Measurements from ENCODE around the gene GRID2. TPM values are rescaled to one million over a fixed set of nuclear protein-coding genes. Genes with fewer than 3 reads are reported as not detected.

Gene GRID2
- total and polyA plus RNA-seq, 2 of the 4 experiments (the other 2 are of a cell fraction): under 0.01 TPM; not detected in 1

GRCh38 chr4:92580816-92581215 is 277.1 kb downstream of the GRID2 start:
- CTCF ChIA-PET: interaction anchor here (0.6 to 0.7 kb wide), 2 partner anchors 71 to 992 kb away, joined by 3 read pairs; no protein-coding TSS in a partner anchor
- H2AK9ac ChIP-seq (replicated peaks; ENCODE audit: low read depth, low read length, poor library complexity): no peak overlapping the region
- H3K4me2 ChIP-seq (ENCODE audit: low read depth, low read length): no peak overlapping the region
- no peak overlapping the region for H3K4me3 ChIP-seq (ENCODE audit: insufficient read depth, low read depth, low read length)
- H3K14ac ChIP-seq (replicated peaks; ENCODE audit: low read depth, low read length): no peak overlapping the region
- no peak overlapping the region for H2BK120ac ChIP-seq (ENCODE audit: low read depth, low read length)
- H2AFZ ChIP-seq (replicated peaks; ENCODE audit: low read length, poor library complexity): no peak overlapping the region
- H3K27ac ChIP-seq (ENCODE audit: insufficient read depth, low read length): no peak overlapping the region
- H2BK15ac ChIP-seq (ENCODE audit: low read depth, low read length): no peak overlapping the region
- no peak overlapping the region for H2BK20ac ChIP-seq (ENCODE audit: low read depth, low read length)
- H3K27me3 ChIP-seq (ENCODE audit: control insufficient read depth, insufficient read depth, low read length): no peaks in the 10 kb centered on the region
- intact Hi-C loops (cut with micrococcal nuclease): no loop called here
- no peaks in the 10 kb centered on the region for H3K4me1 ChIP-seq (ENCODE audit: control insufficient read depth, insufficient read depth, low read length)
- DNase-seq: no peak
- POLR2A ChIA-PET (ENCODE audit: unreplicated experiment): interaction anchor here (0.6 kb wide), 1 partner anchor 50 kb away, joined by 3 read pairs; no protein-coding TSS in a partner anchor
- no peak overlapping the region for H4K5ac ChIP-seq (ENCODE audit: low read depth, low read length)
- dilution Hi-C loops (cut with HindIII; ENCODE audit: low sequenced_read_pairs, unreplicated experiment): no loop called here
- WGBS, 2 experiments (ENCODE audit: extremely low coverage in 2 of 2, insufficient read length in 1 of 2): no CpG with 5 or more reads among the region's 1 CpG
- H3K9ac ChIP-seq (ENCODE audit: low read depth, low read length): no peak overlapping the region
- H3K18ac ChIP-seq (ENCODE audit: low read depth, low read length): no peak overlapping the region
- H4K91ac ChIP-seq (ENCODE audit: insufficient read depth, low read depth, low read length): no peak overlapping the region
- H4K20me1 ChIP-seq (ENCODE audit: insufficient read depth, low read length): no peaks in the 10 kb centered on the region
- BruUV-seq (replicated peaks): no TSS peak
- no peak overlapping the region for H3K4ac ChIP-seq (ENCODE audit: low read depth, low read length)
- no peaks in the 10 kb centered on the region for H3K36me3 ChIP-seq (ENCODE audit: control insufficient read depth, insufficient read depth, low read length)
- H2AK5ac ChIP-seq (ENCODE audit: low read depth, low read length): no peak overlapping the region
- H3K79me1 ChIP-seq (ENCODE audit: low read depth in 1 of 2, low read length in 2 of 2): no peaks in the 10 kb centered on the region
- in situ Hi-C loops (cut with MboI; ENCODE audit: low sequenced_read_pairs): no loop called here
- H3K9me1 ChIP-seq (ENCODE audit: insufficient read depth, low read length): no peaks in the 10 kb centered on the region
- TF ChIP-seq NFE2L2 (IDR thresholded peaks at IDR 0.05; ENCODE audit: low read depth, low read length): no peak
- no peak for TF ChIP-seq RFX5 (IDR thresholded peaks at IDR 0.05; ENCODE audit: low read depth, low read length)
- no peak for TF ChIP-seq SMC3 (IDR thresholded peaks at IDR 0.05; ENCODE audit: low read depth, low read length)
- no peak for TF ChIP-seq RAD21 (IDR thresholded peaks at IDR 0.05; ENCODE audit: low read length)
- TF ChIP-seq RCOR1 (IDR thresholded peaks at IDR 0.05; ENCODE audit: insufficient replicate concordance, low read length): no peak
- no peak for TF ChIP-seq MAFK (IDR thresholded peaks at IDR 0.05; ENCODE audit: low read depth, low read length)
- TF ChIP-seq, protein P1, sequence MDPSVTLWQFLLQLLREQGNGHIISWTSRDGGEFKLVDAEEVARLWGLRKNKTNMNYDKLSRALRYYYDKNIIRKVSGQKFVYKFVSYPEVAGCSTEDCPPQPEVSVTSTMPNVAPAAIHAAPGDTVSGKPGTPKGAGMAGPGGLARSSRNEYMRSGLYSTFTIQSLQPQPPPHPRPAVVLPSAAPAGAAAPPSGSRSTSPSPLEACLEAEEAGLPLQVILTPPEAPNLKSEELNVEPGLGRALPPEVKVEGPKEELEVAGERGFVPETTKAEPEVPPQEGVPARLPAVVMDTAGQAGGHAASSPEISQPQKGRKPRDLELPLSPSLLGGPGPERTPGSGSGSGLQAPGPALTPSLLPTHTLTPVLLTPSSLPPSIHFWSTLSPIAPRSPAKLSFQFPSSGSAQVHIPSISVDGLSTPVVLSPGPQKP (IDR thresholded peaks at IDR 0.05; ENCODE audit: borderline replicate concordance, low read depth, low read length): no peak
- TF ChIP-seq MAZ (IDR thresholded peaks at IDR 0.05; ENCODE audit: borderline replicate concordance, low read depth, low read length): no peak
- TF ChIP-seq POLR2A (IDR thresholded peaks at IDR 0.05; ENCODE audit: low read depth, low read length): no peak
- no peak for TF ChIP-seq CEBPB (IDR thresholded peaks at IDR 0.05; ENCODE audit: low read depth, low read length)
- no peak for TF ChIP-seq FOS (IDR thresholded peaks at IDR 0.05; ENCODE audit: low read depth, low read length)
- TF ChIP-seq, protein P2, sequence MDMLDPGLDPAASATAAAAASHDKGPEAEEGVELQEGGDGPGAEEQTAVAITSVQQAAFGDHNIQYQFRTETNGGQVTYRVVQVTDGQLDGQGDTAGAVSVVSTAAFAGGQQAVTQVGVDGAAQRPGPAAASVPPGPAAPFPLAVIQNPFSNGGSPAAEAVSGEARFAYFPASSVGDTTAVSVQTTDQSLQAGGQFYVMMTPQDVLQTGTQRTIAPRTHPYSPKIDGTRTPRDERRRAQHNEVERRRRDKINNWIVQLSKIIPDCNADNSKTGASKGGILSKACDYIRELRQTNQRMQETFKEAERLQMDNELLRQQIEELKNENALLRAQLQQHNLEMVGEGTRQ (IDR thresholded peaks at IDR 0.05; ENCODE audit: low read depth, low read length): no peak
- no peak for TF ChIP-seq BHLHE40 (IDR thresholded peaks at IDR 0.05; ENCODE audit: low read depth, low read length)
- no peak for TF ChIP-seq CTCF (conservative IDR thresholded peaks at IDR 0.05; ENCODE audit: low read depth, low read length)
- TF ChIP-seq MXI1 (IDR thresholded peaks at IDR 0.05; ENCODE audit: borderline replicate concordance, low read depth, low read length): no peak
- TF ChIP-seq CHD1 (IDR thresholded peaks at IDR 0.05; ENCODE audit: low read depth, low read length): no peak
- ATAC-seq (ENCODE audit: low read depth): no peak
- no peak overlapping the region for H4K8ac ChIP-seq (ENCODE audit: low read depth in 2 of 2, low read length in 2 of 2)
- H3K56ac ChIP-seq (ENCODE audit: extremely low read depth, insufficient read depth, low read length): no peak overlapping the region
- H2BK5ac ChIP-seq (ENCODE audit: low read depth, low read length, poor library complexity, severe bottlenecking): no peak overlapping the region
- H3K9me3 ChIP-seq (ENCODE audit: control insufficient read depth, insufficient read depth, low read length): peaks cover 5% of the 10 kb centered on the region; the same call in 1 of the 2 replicates
- no peak overlapping the region for H3K23ac ChIP-seq (ENCODE audit: low read depth, low read length)
